ENCODE measurements around the gene GPR15. TPM values are rescaled to one million over a fixed set of nuclear protein-coding genes. Genes with fewer than 3 reads are reported as not detected.

Gene GPR15
- total RNA-seq, 2 donors from 2014 or later: not detected

- H3K36me3 ChIP-seq: peaks cover 26% of the 10 kb centered on the region
- H3K27me3 ChIP-seq: no peaks in the 10 kb centered on the region
- TF ChIP-seq, protein P1, sequence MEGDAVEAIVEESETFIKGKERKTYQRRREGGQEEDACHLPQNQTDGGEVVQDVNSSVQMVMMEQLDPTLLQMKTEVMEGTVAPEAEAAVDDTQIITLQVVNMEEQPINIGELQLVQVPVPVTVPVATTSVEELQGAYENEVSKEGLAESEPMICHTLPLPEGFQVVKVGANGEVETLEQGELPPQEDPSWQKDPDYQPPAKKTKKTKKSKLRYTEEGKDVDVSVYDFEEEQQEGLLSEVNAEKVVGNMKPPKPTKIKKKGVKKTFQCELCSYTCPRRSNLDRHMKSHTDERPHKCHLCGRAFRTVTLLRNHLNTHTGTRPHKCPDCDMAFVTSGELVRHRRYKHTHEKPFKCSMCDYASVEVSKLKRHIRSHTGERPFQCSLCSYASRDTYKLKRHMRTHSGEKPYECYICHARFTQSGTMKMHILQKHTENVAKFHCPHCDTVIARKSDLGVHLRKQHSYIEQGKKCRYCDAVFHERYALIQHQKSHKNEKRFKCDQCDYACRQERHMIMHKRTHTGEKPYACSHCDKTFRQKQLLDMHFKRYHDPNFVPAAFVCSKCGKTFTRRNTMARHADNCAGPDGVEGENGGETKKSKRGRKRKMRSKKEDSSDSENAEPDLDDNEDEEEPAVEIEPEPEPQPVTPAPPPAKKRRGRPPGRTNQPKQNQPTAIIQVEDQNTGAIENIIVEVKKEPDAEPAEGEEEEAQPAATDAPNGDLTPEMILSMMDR (IDR thresholded peaks at IDR 0.05): no peak
- H3K4me3 ChIP-seq: no peak overlapping the region
- H3K27ac ChIP-seq: no peak overlapping the region
- DNase-seq (ENCODE audit: low spot score): no peak
- H3K9me3 ChIP-seq: no peaks in the 10 kb centered on the region
- H3K4me1 ChIP-seq: no peaks in the 10 kb centered on the region
Observed at GRCh38 chr3:98577178-98577895, 45.6 kb downstream of the GPR15 start.

DNA sequence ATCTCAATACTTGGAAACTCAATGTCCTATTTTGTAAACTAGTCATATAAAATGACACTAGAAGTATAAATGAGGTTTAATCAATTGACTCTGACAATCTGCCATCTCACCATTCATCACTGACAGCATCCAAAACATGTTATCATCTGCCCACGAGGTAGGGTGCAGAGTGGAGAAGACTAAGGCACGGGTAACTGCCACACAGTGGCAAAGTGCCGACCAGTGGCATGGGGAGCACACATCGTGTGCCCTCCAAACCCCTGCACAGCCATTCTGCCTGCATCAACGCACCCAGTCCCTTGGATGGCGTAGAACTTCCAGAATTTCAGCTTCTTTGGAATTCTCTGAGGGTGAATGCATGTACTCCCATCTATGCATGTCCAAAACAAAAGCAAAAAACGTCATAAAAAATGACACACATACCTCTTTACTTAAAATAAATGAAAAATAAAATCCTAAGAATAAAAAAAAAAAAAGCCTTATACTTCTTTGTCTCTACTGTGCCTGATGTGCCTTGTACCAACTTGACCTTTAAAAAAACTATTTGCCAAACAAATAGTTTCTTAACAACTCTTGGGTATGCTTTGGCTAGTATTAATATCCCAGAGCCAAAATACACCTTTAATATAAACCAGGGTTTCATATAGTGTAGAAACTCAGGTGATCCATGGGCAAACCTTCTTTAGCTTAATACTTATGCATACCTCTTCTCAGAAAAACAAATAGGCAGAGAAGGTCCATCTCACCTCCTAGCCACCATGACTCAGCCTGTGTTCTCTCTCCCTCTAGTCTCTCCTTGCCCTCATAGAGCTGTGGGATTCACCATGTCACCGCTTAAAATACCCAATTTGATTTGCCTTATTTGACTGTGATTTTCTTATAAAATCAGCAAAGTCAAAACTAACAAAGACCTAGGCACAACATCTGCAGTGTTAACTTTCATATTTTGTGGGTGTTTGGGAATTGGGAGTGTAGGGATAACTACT is 48.9 kb downstream of the GPR15 start:
- peaks cover 26% of the 10 kb centered on the region for H3K36me3 ChIP-seq
- no peak overlapping the region for H3K27ac ChIP-seq
- no peaks in the 10 kb centered on the region for H3K4me1 ChIP-seq
- no peak overlapping the region for H3K4me3 ChIP-seq
- no peaks in the 10 kb centered on the region for H3K9me3 ChIP-seq
- H3K27me3 ChIP-seq: no peaks in the 10 kb centered on the region
- no peak for DNase-seq (ENCODE audit: low spot score)
- TF ChIP-seq, protein P1 (IDR thresholded peaks at IDR 0.05): no peak

DNA sequence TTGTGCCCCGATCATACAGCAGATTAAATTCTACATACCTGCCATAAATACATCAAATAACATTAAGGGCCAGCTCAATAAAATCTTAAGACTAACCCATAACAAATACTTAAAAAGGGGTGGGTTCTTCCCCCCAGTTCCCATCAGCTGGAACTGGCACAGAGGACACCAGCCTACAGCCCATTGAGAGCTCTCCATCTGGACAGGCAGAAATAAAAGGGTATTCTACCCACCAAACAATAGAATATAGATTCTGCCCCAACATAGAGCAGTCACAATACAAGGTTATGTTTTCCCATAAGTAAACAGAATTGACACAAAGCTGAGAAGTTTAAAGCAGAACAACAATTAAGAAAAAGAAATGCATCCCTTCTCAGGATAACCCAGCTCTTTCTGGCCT is 49.7 kb downstream of the GPR15 start:
- Histone ChIP-seq H3K4me1 (no peaks in the 10 kb centered on the region), H3K36me3 (peaks cover 26% of the 10 kb centered on the region), H3K27ac (no peak overlapping the region), H3K9me3 (no peaks in the 10 kb centered on the region), H3K27me3 (no peaks in the 10 kb centered on the region), H3K4me3 (no peak overlapping the region)
- TF ChIP-seq, protein P1 (IDR thresholded peaks at IDR 0.05): no peak
- DNase-seq (ENCODE audit: low spot score): no peak

GRCh38 chr3:98582042-98582441 is 50.3 kb downstream of the GPR15 start:
- Histone ChIP-seq H3K27ac (no peak overlapping the region), H3K36me3 (peaks cover 26% of the 10 kb centered on the region), H3K4me1 (no peaks in the 10 kb centered on the region), H3K4me3 (no peak overlapping the region), H3K27me3 (no peaks in the 10 kb centered on the region), H3K9me3 (no peaks in the 10 kb centered on the region)
- TF ChIP-seq, protein P1 (IDR thresholded peaks at IDR 0.05): no peak
- no peak for DNase-seq (ENCODE audit: low spot score)

DNA sequence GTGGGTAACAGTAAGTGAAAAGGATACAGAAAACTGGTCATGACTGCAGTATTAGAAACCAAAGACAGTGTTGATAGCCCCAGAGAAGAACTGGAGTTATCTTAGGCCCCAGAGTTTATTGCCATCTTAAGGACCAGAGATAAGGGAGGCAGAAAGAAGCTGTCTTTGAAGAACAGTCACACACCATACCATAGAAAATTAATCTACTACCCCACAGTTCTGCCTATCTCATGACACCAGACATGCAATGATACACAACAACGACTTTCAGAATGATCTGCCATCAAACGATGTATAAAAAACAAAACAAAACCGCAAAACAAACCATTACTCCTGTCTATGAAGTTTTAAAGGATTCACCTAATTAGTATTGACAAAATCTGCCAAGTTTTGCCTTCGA is 52.0 kb downstream of the GPR15 start:
- DNase-seq (ENCODE audit: low spot score): no peak
- Histone ChIP-seq H3K27me3 (no peaks in the 10 kb centered on the region), H3K9me3 (no peaks in the 10 kb centered on the region), H3K36me3 (peaks cover 18% of the 10 kb centered on the region), H3K4me3 (no peak overlapping the region), H3K27ac (no peak overlapping the region), H3K4me1 (no peaks in the 10 kb centered on the region)
- TF ChIP-seq, protein P1 (IDR thresholded peaks at IDR 0.05): no peak

Other genes with a start within 250 kb of the GPR15 start
- not detected for gene OR5H2, start 249.5 kb upstream of the GPR15 start, total RNA-seq
- not detected for gene OR5K4, start 178.1 kb upstream of the GPR15 start, total RNA-seq
- gene OR5K3, start 141.3 kb upstream of the GPR15 start, total RNA-seq: not detected
- not detected for gene OR5K1, start 68.8 kb upstream of the GPR15 start, total RNA-seq
- not detected for gene OR5K2, start 34.3 kb upstream of the GPR15 start, total RNA-seq
- gene CLDND1, start 9.1 kb upstream of the GPR15 start, total RNA-seq: 100 to 1,000 TPM; 138 to 152 TPM
- gene CPOX, start 61.6 kb downstream of the GPR15 start, total RNA-seq: 1 to 10 TPM; 7.8 to 9.1 TPM
- 10 to 100 TPM; 25.9 to 27.2 TPM for gene ST3GAL6, start 231.4 kb downstream of the GPR15 start, total RNA-seq